Uterus (tissue), 2 donors: ENCODE measurements around the gene COG4.
"Not testable (repeated sequence)": the region's sequence is repeated elsewhere in the genome, so short reads cannot be mapped to it uniquely, and the experiment has no call there.

ENCODE experiments used
- POLR2A ChIP-seq, 2 donors: fragments of 450-650 bp; IDR thresholded peaks; one replicate each; pipeline ENCODE4 v1.6.1; 2016; ENCODE audit warnings: antibody characterized with exemption in 2 of 2, mild to moderate bottlenecking in 1 of 2, moderate library complexity in 1 of 2
- TF ChIP-seq, protein P1 (sequence below), 4 experiments: fragments of 200-600 bp in 2 of 4; fragments of 450-650 bp in 2 of 4; sonication (generic) in 2 of 4; IDR thresholded peaks; one replicate each; pipeline ENCODE4 v1.5.1; 2016 to 2019; ENCODE audit warnings: antibody characterized with exemption in 4 of 4, mild to moderate bottlenecking in 2 of 4, moderate library complexity in 1 of 4

- TF ChIP-seq, protein P1, sequence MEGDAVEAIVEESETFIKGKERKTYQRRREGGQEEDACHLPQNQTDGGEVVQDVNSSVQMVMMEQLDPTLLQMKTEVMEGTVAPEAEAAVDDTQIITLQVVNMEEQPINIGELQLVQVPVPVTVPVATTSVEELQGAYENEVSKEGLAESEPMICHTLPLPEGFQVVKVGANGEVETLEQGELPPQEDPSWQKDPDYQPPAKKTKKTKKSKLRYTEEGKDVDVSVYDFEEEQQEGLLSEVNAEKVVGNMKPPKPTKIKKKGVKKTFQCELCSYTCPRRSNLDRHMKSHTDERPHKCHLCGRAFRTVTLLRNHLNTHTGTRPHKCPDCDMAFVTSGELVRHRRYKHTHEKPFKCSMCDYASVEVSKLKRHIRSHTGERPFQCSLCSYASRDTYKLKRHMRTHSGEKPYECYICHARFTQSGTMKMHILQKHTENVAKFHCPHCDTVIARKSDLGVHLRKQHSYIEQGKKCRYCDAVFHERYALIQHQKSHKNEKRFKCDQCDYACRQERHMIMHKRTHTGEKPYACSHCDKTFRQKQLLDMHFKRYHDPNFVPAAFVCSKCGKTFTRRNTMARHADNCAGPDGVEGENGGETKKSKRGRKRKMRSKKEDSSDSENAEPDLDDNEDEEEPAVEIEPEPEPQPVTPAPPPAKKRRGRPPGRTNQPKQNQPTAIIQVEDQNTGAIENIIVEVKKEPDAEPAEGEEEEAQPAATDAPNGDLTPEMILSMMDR (IDR thresholded peaks at IDR 0.05), result not testable (repeated sequence)
- not testable (repeated sequence) for TF ChIP-seq POLR2A (IDR thresholded peaks at IDR 0.05)
Measured at GRCh38 chr16:70529954-70530353, 6.6 kb upstream of the COG4 start.
